Progenitor cell of endocrine pancreas (in vitro differentiated cells): ENCODE results near the gene ME3. TPM values are rescaled to one million over a fixed set of nuclear protein-coding genes. Genes with fewer than 3 reads are reported as not detected.
A peak's percentile ranks its signal among the peaks of the same experiment; 100 is the strongest.
"Not testable (repeated sequence)": the region's sequence is repeated elsewhere in the genome, so short reads cannot be mapped to it uniquely, and the experiment has no call there.

Experiments used
- DNase-seq: peaks from one replicate; pipeline ENCODE4 v3.0.0; 2021; ENCODE audit warnings: low spot score; ENCODE audit not compliant: unreplicated experiment
- H3K27ac Mint-ChIP-seq: 2 replicates; pipeline ENCODE4 v1.8.0; 2021; ENCODE audit warnings: mild to moderate bottlenecking, moderate library complexity, mixed read lengths
- H3K27me3 Mint-ChIP-seq: 2 replicates; pipeline ENCODE4 v1.8.0; 2021; ENCODE audit warnings: mixed read lengths
- H3K36me3 Mint-ChIP-seq: 2 replicates; pipeline ENCODE4 v1.8.0; 2022; ENCODE audit warnings: mixed read lengths; ENCODE audit not compliant: insufficient read depth
- H3K4me1 Mint-ChIP-seq: 2 replicates; pipeline ENCODE4 v1.8.0; 2021; ENCODE audit warnings: low read depth, mixed read lengths
- H3K4me3 Mint-ChIP-seq: 2 replicates; pipeline ENCODE4 v1.8.0; 2021; ENCODE audit warnings: low read depth, mild to moderate bottlenecking, moderate library complexity, mixed read lengths
- H3K9me3 Mint-ChIP-seq: 2 replicates; pipeline ENCODE4 v1.8.0; 2021; ENCODE audit warnings: low read depth, mixed read lengths
- CTCF ChIP-seq: fragments of 200-600 bp; sonication (generic); IDR thresholded peaks from one replicate; pipeline ENCODE4 v1.5.0; 2021; ENCODE audit warnings: antibody characterized with exemption, mild to moderate bottlenecking; ENCODE audit not compliant: unreplicated experiment
- total RNA-seq: library from RNA; stranded (reverse); gene quantifications from 2 replicates; pipeline ENCODE4 v1.2.1, GENCODE V29; 2021

ME3 gene
- total RNA-seq, 1 donor from 2014 or later, result 8.6 TPM

GRCh38 chr11:86422371-86422770 is 250.0 kb downstream of the ME3 start:
- no peak for DNase-seq
- Mint-ChIP-seq H3K4me3 (no peak overlapping the region), H3K4me1 (peaks cover 25% of the 10 kb centered on the region), H3K36me3 (peaks cover 4% of the 10 kb centered on the region), H3K27ac (peak overlapping the region; percentile 33), H3K9me3 (peaks cover 12% of the 10 kb centered on the region), H3K27me3 (no peaks in the 10 kb centered on the region)
- no peak for TF ChIP-seq CTCF

- peaks cover 9% of the 10 kb centered on the region for H3K9me3 Mint-ChIP-seq
- H3K27me3 Mint-ChIP-seq, result no peaks in the 10 kb centered on the region
- H3K4me3 Mint-ChIP-seq, result no peak overlapping the region
- peaks cover 4% of the 10 kb centered on the region for H3K36me3 Mint-ChIP-seq
- H3K4me1 Mint-ChIP-seq, result peaks cover 25% of the 10 kb centered on the region
- no peak for DNase-seq
- no peak for TF ChIP-seq CTCF
- peak overlapping the region; percentile 33 for H3K27ac Mint-ChIP-seq
Measured at GRCh38 chr11:86421946-86422345, 250.5 kb downstream of the ME3 start.

GRCh38 chr11:86418917-86419316 is 253.5 kb downstream of the ME3 start:
- Mint-ChIP-seq H3K4me1 (peaks cover 21% of the 10 kb centered on the region), H3K27me3 (no peaks in the 10 kb centered on the region), H3K4me3 (no peak overlapping the region), H3K9me3 (no peaks in the 10 kb centered on the region), H3K27ac (no peak overlapping the region), H3K36me3 (no peaks in the 10 kb centered on the region)
- TF ChIP-seq CTCF, result peak; percentile 16
- no peak for DNase-seq

GRCh38 chr11:86418513-86418912 is 253.9 kb downstream of the ME3 start:
- H3K4me1 Mint-ChIP-seq, result peaks cover 17% of the 10 kb centered on the region
- H3K9me3 Mint-ChIP-seq, result no peaks in the 10 kb centered on the region
- no peak for DNase-seq
- TF ChIP-seq CTCF, result no peak
- H3K27ac Mint-ChIP-seq, result no peak overlapping the region
- no peaks in the 10 kb centered on the region for H3K36me3 Mint-ChIP-seq
- no peak overlapping the region for H3K4me3 Mint-ChIP-seq
- no peaks in the 10 kb centered on the region for H3K27me3 Mint-ChIP-seq

GRCh38 chr11:86418106-86418505 is 254.3 kb downstream of the ME3 start:
- DNase-seq, result no peak
- Mint-ChIP-seq H3K36me3 (no peaks in the 10 kb centered on the region), H3K27ac (no peak overlapping the region), H3K9me3 (no peaks in the 10 kb centered on the region), H3K4me3 (no peak overlapping the region), H3K27me3 (no peaks in the 10 kb centered on the region), H3K4me1 (peaks cover 13% of the 10 kb centered on the region)
- no peak for TF ChIP-seq CTCF

GRCh38 chr11:86416951-86417350 is 255.5 kb downstream of the ME3 start:
- not testable (repeated sequence) for H3K9me3 Mint-ChIP-seq, DNase-seq

More at GRCh38 chr11:86416951-86417350, 255.5 kb downstream of the ME3 start:
- not testable (repeated sequence) for H3K4me3 Mint-ChIP-seq, H3K36me3 Mint-ChIP-seq, H3K4me1 Mint-ChIP-seq, H3K27ac Mint-ChIP-seq, H3K27me3 Mint-ChIP-seq
